WTC11 (cell line): ENCODE measurements around the gene WSCD2. TPM values are rescaled to one million over a fixed set of nuclear protein-coding genes. Genes with fewer than 3 reads are reported as not detected.
A peak's percentile ranks its signal among the peaks of the same experiment; 100 is the strongest.

Source experiments
- ATAC-seq: fragments of 200-7000 bp; cut with Tn5 transposase; 2 replicates; pipeline ENCODE4 v1.10.0; 2021; ENCODE audit warnings: mild to moderate bottlenecking, moderate library complexity
- CTCF ChIA-PET: fragments of 300-600 bp; sonication (Branson Sonifier 250); formaldehyde crosslinking; loops from one replicate; lab custom pipeline; 2021; ENCODE audit warnings: antibody characterized with exemption; lab: Charles Lee
- POLR2A ChIA-PET: fragments of 350-600 bp; sonication (Branson Sonifier 250); formaldehyde crosslinking; loops from one replicate; lab custom pipeline; 2021; ENCODE audit warnings: antibody characterized with exemption; lab: Charles Lee
- DNase-seq: peaks from one replicate; pipeline ENCODE4 v3.0.0; 2021; ENCODE audit warnings: low spot score
- H3K27ac Mint-ChIP-seq: 2 replicates; pipeline ENCODE4 v1.8.0; 2021; ENCODE audit warnings: mixed read lengths
- H3K27me3 Mint-ChIP-seq: 2 replicates; pipeline ENCODE4 v1.8.0; 2021; ENCODE audit warnings: low read depth, mild to moderate bottlenecking, moderate library complexity, mixed read lengths
- H3K36me3 Mint-ChIP-seq: 2 replicates; pipeline ENCODE4 v1.8.0; 2021; ENCODE audit warnings: mixed read lengths
- H3K4me1 Mint-ChIP-seq: 2 replicates; pipeline ENCODE4 v1.8.0; 2022; ENCODE audit warnings: mixed read lengths
- H3K4me3 Mint-ChIP-seq: 2 replicates; pipeline ENCODE4 v1.8.0; 2021; ENCODE audit warnings: mild to moderate bottlenecking, moderate library complexity, mixed read lengths
- H3K9me3 Mint-ChIP-seq: 2 replicates; pipeline ENCODE4 v1.8.0; 2021; ENCODE audit warnings: mixed read lengths
- EMX1 ChIP-seq: fragments of 250-450 bp; sonication (Bioruptor Pico); IDR thresholded peaks from 2 replicates; pipeline ENCODE4 v1.8.0; 2021; ENCODE audit warnings: mild to moderate bottlenecking
- ESRRA ChIP-seq: sonication (generic); formaldehyde crosslinking; IDR thresholded peaks from 2 replicates; pipeline ENCODE4 v1.8.1; 2022; ENCODE audit warnings: mild to moderate bottlenecking, missing genetic modification reagents, borderline replicate concordance
- IRF2 ChIP-seq: sonication (generic); formaldehyde crosslinking; IDR thresholded peaks from 2 replicates; pipeline ENCODE4 v1.8.0; 2022; ENCODE audit warnings: low read depth, missing genetic modification reagents, borderline replicate concordance
- JUN ChIP-seq: sonication (generic); formaldehyde crosslinking; IDR thresholded peaks from 2 replicates; pipeline ENCODE4 v1.8.0; 2023; ENCODE audit warnings: mild to moderate bottlenecking, missing genetic modification reagents
- MYBL2 ChIP-seq: sonication (generic); formaldehyde crosslinking; IDR thresholded peaks from 2 replicates; pipeline ENCODE4 v1.8.1; 2023; ENCODE audit warnings: mild to moderate bottlenecking, moderate library complexity, missing genetic modification reagents
- NR1H2 ChIP-seq: sonication (generic); formaldehyde crosslinking; IDR thresholded peaks from 2 replicates; pipeline ENCODE4 v1.9.0; 2021; ENCODE audit warnings: mild to moderate bottlenecking, moderate library complexity, missing genetic modification reagents
- NR2C2 ChIP-seq: sonication (generic); formaldehyde crosslinking; IDR thresholded peaks from 2 replicates; pipeline ENCODE4 v1.8.0; 2022; ENCODE audit warnings: mild to moderate bottlenecking, missing genetic modification reagents
- NR3C1 ChIP-seq: sonication (generic); formaldehyde crosslinking; conservative IDR thresholded peaks from 2 replicates; pipeline ENCODE4 v1.8.1; 2023; ENCODE audit warnings: low read depth, mild to moderate bottlenecking, missing genetic modification reagents
- PREB ChIP-seq: sonication (generic); formaldehyde crosslinking; IDR thresholded peaks from 2 replicates; pipeline ENCODE4 v1.8.1; 2022; ENCODE audit warnings: mild to moderate bottlenecking, missing genetic modification reagents, moderate library complexity, borderline replicate concordance
- RORB ChIP-seq: fragments of 250-450 bp; sonication (Bioruptor Pico); IDR thresholded peaks from 2 replicates; pipeline ENCODE4 v1.9.0; 2021; ENCODE audit warnings: mild to moderate bottlenecking
- SMAD4 ChIP-seq: sonication (generic); formaldehyde crosslinking; IDR thresholded peaks from 2 replicates; pipeline ENCODE4 v1.8.0; 2022; ENCODE audit warnings: mild to moderate bottlenecking, missing genetic modification reagents
- TEAD1 ChIP-seq: sonication (generic); formaldehyde crosslinking; IDR thresholded peaks from 2 replicates; pipeline ENCODE4 v1.8.0; 2022; ENCODE audit warnings: mild to moderate bottlenecking, missing genetic modification reagents
- TEAD4 ChIP-seq: sonication (generic); formaldehyde crosslinking; IDR thresholded peaks from 2 replicates; pipeline ENCODE4 v1.8.0; 2022; ENCODE audit warnings: mild to moderate bottlenecking, missing genetic modification reagents
- ZBTB43 ChIP-seq: sonication (generic); formaldehyde crosslinking; IDR thresholded peaks from 2 replicates; pipeline ENCODE4 v1.8.1; 2023; ENCODE audit warnings: mild to moderate bottlenecking, missing genetic modification reagents
- ZNF138 ChIP-seq: sonication (generic); formaldehyde crosslinking; conservative IDR thresholded peaks from 2 replicates; pipeline ENCODE4 v1.8.1; 2022; ENCODE audit warnings: mild to moderate bottlenecking, moderate library complexity, missing genetic modification reagents
- ZNF219 ChIP-seq: sonication (generic); formaldehyde crosslinking; IDR thresholded peaks from 2 replicates; pipeline ENCODE4 v1.8.0; 2023; ENCODE audit warnings: missing genetic modification reagents, mild to moderate bottlenecking, borderline replicate concordance
- ZNF396 ChIP-seq: fragments of 250-450 bp; sonication (Bioruptor Pico); IDR thresholded peaks from 2 replicates; pipeline ENCODE4 v1.8.0; 2021; ENCODE audit warnings: mild to moderate bottlenecking, moderate library complexity, borderline replicate concordance
- ZNF671 ChIP-seq: fragments of 250-450 bp; sonication (Bioruptor Pico); IDR thresholded peaks from 2 replicates; pipeline ENCODE4 v1.8.0; 2021; ENCODE audit warnings: mild to moderate bottlenecking
- total RNA-seq: library from RNA; stranded (reverse); gene quantifications from 3 replicates; pipeline ENCODE4 v1.2.3, GENCODE V29; 2021
- TF ChIP-seq, protein P1 (sequence below): sonication (generic); formaldehyde crosslinking; IDR thresholded peaks from 2 replicates; pipeline ENCODE4 v1.8.1; 2022; ENCODE audit warnings: missing genetic modification reagents, borderline replicate concordance
- TF ChIP-seq, protein P2 (sequence below): sonication (generic); formaldehyde crosslinking; IDR thresholded peaks from 2 replicates; pipeline ENCODE4 v1.8.0; 2023; ENCODE audit warnings: missing genetic modification reagents, mild to moderate bottlenecking, borderline replicate concordance
- TF ChIP-seq, protein P3 (sequence below): sonication (generic); formaldehyde crosslinking; IDR thresholded peaks from 2 replicates; pipeline ENCODE4 v1.8.1; 2023; ENCODE audit warnings: mild to moderate bottlenecking, missing genetic modification reagents, moderate library complexity
- TF ChIP-seq, protein P4 (sequence below): sonication (generic); formaldehyde crosslinking; IDR thresholded peaks from 2 replicates; pipeline ENCODE4 v1.8.0; 2022; ENCODE audit warnings: mild to moderate bottlenecking, missing genetic modification reagents

WSCD2 gene
- total RNA-seq, 1 experiment from 2014 or later, result 1.1 TPM

DNA sequence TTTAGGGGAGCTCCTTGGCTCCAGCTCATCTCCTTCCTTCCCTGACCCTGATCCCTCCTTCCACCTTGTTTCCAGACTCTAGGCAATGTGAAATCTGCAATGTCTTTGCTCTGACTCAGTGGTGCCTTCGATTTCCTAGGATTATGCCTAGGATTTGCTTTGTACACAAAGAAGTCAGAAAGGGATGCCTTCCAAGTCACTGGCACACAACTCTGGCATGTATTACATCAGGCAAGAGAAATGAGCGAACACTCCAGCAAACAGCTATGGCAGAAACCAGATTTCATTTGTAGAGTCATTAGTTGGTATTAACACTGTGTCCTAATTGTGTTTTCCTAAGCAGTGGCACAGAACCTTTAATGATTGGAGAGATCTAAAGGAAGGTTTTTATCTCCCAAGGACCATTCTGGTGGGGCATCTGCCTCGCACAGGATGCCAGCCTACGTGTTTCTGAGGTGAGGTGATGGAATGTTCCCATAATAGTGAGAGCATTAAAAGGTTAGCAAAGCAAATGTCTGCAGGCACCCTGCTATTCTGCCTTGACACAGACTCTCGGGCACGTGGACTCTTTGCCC is 84.9 kb downstream of the WSCD2 start (continued):
- no peak for TF ChIP-seq ZNF138 (CRISPR knock-in tag)
- TF ChIP-seq NR1H2 (CRISPR knock-in tag), result no peak
- TF ChIP-seq, protein P1, sequence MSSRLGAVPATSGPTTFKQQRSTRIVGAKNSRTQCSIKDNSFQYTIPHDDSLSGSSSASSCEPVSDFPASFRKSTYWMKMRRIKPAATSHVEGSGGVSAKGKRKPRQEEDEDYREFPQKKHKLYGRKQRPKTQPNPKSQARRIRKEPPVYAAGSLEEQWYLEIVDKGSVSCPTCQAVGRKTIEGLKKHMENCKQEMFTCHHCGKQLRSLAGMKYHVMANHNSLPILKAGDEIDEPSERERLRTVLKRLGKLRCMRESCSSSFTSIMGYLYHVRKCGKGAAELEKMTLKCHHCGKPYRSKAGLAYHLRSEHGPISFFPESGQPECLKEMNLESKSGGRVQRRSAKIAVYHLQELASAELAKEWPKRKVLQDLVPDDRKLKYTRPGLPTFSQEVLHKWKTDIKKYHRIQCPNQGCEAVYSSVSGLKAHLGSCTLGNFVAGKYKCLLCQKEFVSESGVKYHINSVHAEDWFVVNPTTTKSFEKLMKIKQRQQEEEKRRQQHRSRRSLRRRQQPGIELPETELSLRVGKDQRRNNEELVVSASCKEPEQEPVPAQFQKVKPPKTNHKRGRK (CRISPR knock-in tag), result no peak
- no peak for TF ChIP-seq ZNF396 (CRISPR knock-in tag)
- no peak for TF ChIP-seq TEAD1 (CRISPR knock-in tag)
- no peak for TF ChIP-seq PREB (CRISPR knock-in tag)
- no peak for TF ChIP-seq NR3C1 (CRISPR knock-in tag)
- TF ChIP-seq MYBL2 (CRISPR knock-in tag), result no peak
- TF ChIP-seq, all 79 proteins: peak for 0

DNA sequence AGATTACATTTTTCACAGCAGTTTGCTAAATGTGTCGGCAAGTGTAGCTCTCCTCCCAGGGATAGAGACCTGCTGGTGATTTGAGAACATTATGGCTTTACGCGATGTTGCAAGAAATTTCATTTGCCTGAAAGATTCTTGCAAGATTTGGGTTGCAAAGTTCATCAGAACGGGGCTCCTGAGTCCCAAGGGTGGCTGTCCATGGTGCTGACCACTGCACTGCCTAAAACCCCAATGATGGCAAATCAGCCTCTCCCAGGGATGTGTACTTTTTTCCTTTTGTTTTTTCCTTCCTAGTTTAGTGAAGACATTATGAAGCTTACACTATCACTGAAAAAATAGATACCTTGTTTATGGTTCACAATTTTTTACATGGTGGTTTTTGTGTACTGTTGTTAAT is 85.4 kb downstream of the WSCD2 start:
- H3K36me3 Mint-ChIP-seq, result no peaks in the 10 kb centered on the region
- peak; percentile 51 for ATAC-seq
- peaks cover 32% of the 10 kb centered on the region for H3K4me1 Mint-ChIP-seq
- TF ChIP-seq NR2C2, result no peak
- TF ChIP-seq IRF2, result no peak
- 0 out of 2 replicates have a peak, but pooled peaks have one; percentile 76 for TF ChIP-seq TEAD4
- 0 out of 2 replicates have a peak, but pooled peaks have one; percentile 40 for TF ChIP-seq JUN (CRISPR knock-in tag)
- peak; percentile 45; the same call in 1 of the 2 replicates for TF ChIP-seq ZBTB43 (CRISPR knock-in tag)
- TF ChIP-seq ZNF219 (CRISPR knock-in tag), result peak; percentile 71; the same call in 1 of the 2 replicates
- TF ChIP-seq, protein P2, sequence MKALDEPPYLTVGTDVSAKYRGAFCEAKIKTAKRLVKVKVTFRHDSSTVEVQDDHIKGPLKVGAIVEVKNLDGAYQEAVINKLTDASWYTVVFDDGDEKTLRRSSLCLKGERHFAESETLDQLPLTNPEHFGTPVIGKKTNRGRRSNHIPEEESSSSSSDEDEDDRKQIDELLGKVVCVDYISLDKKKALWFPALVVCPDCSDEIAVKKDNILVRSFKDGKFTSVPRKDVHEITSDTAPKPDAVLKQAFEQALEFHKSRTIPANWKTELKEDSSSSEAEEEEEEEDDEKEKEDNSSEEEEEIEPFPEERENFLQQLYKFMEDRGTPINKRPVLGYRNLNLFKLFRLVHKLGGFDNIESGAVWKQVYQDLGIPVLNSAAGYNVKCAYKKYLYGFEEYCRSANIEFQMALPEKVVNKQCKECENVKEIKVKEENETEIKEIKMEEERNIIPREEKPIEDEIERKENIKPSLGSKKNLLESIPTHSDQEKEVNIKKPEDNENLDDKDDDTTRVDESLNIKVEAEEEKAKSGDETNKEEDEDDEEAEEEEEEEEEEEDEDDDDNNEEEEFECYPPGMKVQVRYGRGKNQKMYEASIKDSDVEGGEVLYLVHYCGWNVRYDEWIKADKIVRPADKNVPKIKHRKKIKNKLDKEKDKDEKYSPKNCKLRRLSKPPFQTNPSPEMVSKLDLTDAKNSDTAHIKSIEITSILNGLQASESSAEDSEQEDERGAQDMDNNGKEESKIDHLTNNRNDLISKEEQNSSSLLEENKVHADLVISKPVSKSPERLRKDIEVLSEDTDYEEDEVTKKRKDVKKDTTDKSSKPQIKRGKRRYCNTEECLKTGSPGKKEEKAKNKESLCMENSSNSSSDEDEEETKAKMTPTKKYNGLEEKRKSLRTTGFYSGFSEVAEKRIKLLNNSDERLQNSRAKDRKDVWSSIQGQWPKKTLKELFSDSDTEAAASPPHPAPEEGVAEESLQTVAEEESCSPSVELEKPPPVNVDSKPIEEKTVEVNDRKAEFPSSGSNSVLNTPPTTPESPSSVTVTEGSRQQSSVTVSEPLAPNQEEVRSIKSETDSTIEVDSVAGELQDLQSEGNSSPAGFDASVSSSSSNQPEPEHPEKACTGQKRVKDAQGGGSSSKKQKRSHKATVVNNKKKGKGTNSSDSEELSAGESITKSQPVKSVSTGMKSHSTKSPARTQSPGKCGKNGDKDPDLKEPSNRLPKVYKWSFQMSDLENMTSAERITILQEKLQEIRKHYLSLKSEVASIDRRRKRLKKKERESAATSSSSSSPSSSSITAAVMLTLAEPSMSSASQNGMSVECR (CRISPR knock-in tag), result peak; percentile 87; the same call in 1 of the 2 replicates
- TF ChIP-seq, protein P3, sequence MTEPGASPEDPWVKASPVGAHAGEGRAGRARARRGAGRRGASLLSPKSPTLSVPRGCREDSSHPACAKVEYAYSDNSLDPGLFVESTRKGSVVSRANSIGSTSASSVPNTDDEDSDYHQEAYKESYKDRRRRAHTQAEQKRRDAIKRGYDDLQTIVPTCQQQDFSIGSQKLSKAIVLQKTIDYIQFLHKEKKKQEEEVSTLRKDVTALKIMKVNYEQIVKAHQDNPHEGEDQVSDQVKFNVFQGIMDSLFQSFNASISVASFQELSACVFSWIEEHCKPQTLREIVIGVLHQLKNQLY (CRISPR knock-in tag), result no peak
- 0 out of 2 replicates have a peak, but pooled peaks have one; percentile 30 for TF ChIP-seq SMAD4 (CRISPR knock-in tag)
- TF ChIP-seq ZNF671, result no peak
- TF ChIP-seq RORB (CRISPR knock-in tag), result no peak
- no peak for TF ChIP-seq ESRRA (CRISPR knock-in tag)
- TF ChIP-seq, protein P4, sequence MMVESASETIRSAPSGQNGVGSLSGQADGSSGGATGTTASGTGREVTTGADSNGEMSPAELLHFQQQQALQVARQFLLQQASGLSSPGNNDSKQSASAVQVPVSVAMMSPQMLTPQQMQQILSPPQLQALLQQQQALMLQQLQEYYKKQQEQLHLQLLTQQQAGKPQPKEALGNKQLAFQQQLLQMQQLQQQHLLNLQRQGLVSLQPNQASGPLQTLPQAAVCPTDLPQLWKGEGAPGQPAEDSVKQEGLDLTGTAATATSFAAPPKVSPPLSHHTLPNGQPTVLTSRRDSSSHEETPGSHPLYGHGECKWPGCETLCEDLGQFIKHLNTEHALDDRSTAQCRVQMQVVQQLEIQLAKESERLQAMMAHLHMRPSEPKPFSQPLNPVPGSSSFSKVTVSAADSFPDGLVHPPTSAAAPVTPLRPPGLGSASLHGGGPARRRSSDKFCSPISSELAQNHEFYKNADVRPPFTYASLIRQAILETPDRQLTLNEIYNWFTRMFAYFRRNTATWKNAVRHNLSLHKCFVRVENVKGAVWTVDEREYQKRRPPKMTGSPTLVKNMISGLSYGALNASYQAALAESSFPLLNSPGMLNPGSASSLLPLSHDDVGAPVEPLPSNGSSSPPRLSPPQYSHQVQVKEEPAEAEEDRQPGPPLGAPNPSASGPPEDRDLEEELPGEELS (CRISPR knock-in tag), result peak; percentile 82; the same call in 1 of the 2 replicates
- no peak for TF ChIP-seq EMX1 (CRISPR knock-in tag)

More for the DNA sequence above, 85.4 kb downstream of the WSCD2 start:
- Mint-ChIP-seq H3K27ac (no peak overlapping the region), H3K4me3 (no peak overlapping the region), H3K27me3 (no peaks in the 10 kb centered on the region; the same call in none of the 2 replicates), H3K9me3 (no peaks in the 10 kb centered on the region)
- peak; percentile 76 for DNase-seq
- ChIA-PET CTCF (interaction anchor here (1.5 kb wide), 1 partner anchor 151 kb away, joined by 4 read pairs; no protein-coding TSS in a partner anchor), POLR2A (no interaction called here)
